SU-DHL-6 (cell line): ENCODE results near the gene LRCH1.

Source experiments
- H2AFZ ChIP-seq: fragments of 200-600 bp; sonication (generic); 2 replicates; pipeline ENCODE4 v1.6.1; 2014; ENCODE audit warnings: low read depth, mild to moderate bottlenecking, moderate library complexity, mixed read lengths, antibody characterized with exemption, low read length; ENCODE audit not compliant: severe bottlenecking
- H3F3A ChIP-seq: fragments of 200-600 bp; shearing (Covaris generic); 2 replicates; pipeline ENCODE4 v1.6.0; 2016; ENCODE audit warnings: antibody characterized with exemption, mild to moderate bottlenecking; ENCODE audit not compliant: insufficient read depth
- H3K27ac ChIP-seq: fragments of 200-600 bp; sonication (generic); 2 replicates; pipeline ENCODE4 v1.5.1; 2016; ENCODE audit warnings: low read depth, mild to moderate bottlenecking, low read length, moderate library complexity, mixed read lengths
- H3K27me3 ChIP-seq: fragments of 200-600 bp; sonication (generic), shearing (Covaris generic); 2 replicates; pipeline ENCODE4 v1.6.0; 2014; ENCODE audit warnings: mild to moderate bottlenecking, low read length
- H3K36me3 ChIP-seq: fragments of 200-600 bp; sonication (generic); 2 replicates; pipeline ENCODE4 v1.6.1; 2014; ENCODE audit warnings: mild to moderate bottlenecking, low read length, mixed read lengths
- H3K4me2 ChIP-seq: fragments of 300-600, 200-600 bp; shearing (Covaris generic), sonication (generic); 2 replicates; pipeline ENCODE4 v1.6.0; 2014; ENCODE audit warnings: low read length, low read depth, mild to moderate bottlenecking; ENCODE audit not compliant: poor library complexity, severe bottlenecking
- H3K4me3 ChIP-seq: fragments of 200-600 bp; sonication (generic); 2 replicates; pipeline ENCODE4 v1.5.1; 2014; ENCODE audit warnings: antibody characterized with exemption, low read length, mild to moderate bottlenecking, mixed read lengths; ENCODE audit not compliant: insufficient read depth, poor library complexity, severe bottlenecking
- H3K79me2 ChIP-seq: fragments of 200-600 bp; sonication (generic); 2 replicates; pipeline ENCODE4 v1.6.1; 2014; ENCODE audit warnings: mild to moderate bottlenecking, low read length, moderate library complexity; ENCODE audit not compliant: insufficient read depth
- H3K9ac ChIP-seq: fragments of 200-600 bp; sonication (generic); 2 replicates; pipeline ENCODE4 v1.7.0; 2014; ENCODE audit warnings: mild to moderate bottlenecking, low read length
- H3K9me2 ChIP-seq: fragments of 200-600 bp; sonication (generic); replicated peaks from 2 replicates; pipeline ENCODE4 v1.6.1; 2014; ENCODE audit warnings: low read length; ENCODE audit not compliant: insufficient read depth
- H3K9me3 ChIP-seq: fragments of 200-600 bp; sonication (generic); 2 replicates; pipeline ENCODE4 v1.6.1; 2014; ENCODE audit warnings: low read length, mixed read lengths; ENCODE audit not compliant: insufficient read depth
- H4K20me1 ChIP-seq: fragments of 200-600 bp; sonication (generic); 2 replicates; pipeline ENCODE4 v1.6.1; 2014; ENCODE audit warnings: low read depth, mild to moderate bottlenecking, antibody characterized with exemption, low read length, moderate library complexity, mixed read lengths
- EZH2phosphoT487 ChIP-seq: fragments of 200-600 bp; sonication (generic), shearing (Covaris generic); conservative IDR thresholded peaks from 2 replicates; pipeline ENCODE4 v1.6.1; 2018; ENCODE audit warnings: mild to moderate bottlenecking, antibody characterized with exemption, low read length, moderate library complexity, mixed read lengths
- TF ChIP-seq, protein P1 (sequence below): fragments of 200-600 bp; sonication (generic); IDR thresholded peaks from one replicate; pipeline ENCODE4 v1.5.1; 2017; ENCODE audit warnings: antibody characterized with exemption, mild to moderate bottlenecking, low read length, moderate library complexity; ENCODE audit not compliant: insufficient read depth, poor library complexity, severe bottlenecking

Gene LRCH1

DNA sequence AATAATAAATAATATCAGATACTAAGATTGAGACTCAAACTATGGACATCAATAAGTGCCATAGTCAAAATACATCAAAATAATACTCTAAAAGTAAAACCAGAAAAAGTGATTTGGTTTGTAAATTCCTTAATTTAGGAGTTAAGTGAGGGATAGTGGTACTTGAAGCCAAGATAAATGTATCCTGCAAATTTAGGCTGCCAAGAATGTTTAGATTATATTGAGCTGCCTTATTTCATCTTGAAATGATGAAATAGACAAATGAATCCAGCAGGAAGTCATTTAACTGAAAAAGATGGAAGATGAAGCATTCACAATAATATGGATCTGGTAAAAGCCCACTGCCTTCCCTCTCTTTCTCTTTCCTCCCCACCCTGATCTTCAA, 112.3 kb downstream of the LRCH1 start:
- Histone ChIP-seq H3K4me2 (no peak overlapping the region), H3K36me3 (no peaks in the 10 kb centered on the region)

DNA sequence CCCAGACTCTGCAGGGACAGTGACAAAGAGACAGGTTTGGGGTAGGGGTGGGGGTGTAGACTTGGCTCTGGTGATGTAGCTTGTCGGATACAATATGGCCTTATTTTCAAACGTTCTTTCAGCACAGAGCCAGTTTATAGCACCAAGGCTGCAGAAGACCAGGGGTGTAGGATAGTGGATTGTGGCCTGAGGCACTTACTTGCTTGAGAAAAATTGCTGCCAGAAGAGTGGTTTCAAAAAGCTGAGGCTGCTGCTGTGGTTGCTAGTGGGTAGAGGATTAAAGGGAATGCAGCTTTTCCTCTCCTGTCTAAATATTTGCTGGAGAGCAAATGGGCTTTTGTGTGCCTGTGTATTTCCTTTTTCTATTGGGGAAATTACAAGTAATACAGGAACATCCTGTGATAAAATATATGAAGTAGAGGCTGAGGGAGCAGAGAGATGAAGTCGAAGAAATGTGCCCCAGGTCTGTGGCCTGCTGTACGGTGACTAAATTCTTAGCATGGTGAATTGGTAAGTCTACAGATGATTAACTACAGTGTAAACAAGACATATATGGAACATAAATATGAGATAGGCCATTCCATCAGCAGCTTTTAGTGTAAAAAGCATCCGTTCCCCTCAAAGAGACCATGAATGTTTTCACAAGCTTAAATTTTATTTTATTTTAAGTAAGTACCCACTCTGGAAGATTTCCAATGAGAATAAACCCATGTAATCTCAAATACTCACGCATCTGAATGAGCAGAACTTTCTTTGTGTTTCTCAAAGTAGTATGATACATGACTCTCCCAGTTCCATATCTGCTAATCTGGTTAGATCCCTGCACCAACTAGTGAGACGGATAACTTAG, 112.9 kb downstream of the LRCH1 start:
- no peak for TF ChIP-seq EZH2phosphoT487
- H3K4me2 ChIP-seq: peak overlapping the region; percentile 66
- peak overlapping the region; percentile 5; the same call in 1 of the 2 replicates for H3K27ac ChIP-seq

More for the DNA sequence above, 112.3 kb downstream of the LRCH1 start:
- H3K27me3 ChIP-seq: no peaks in the 10 kb centered on the region
- no peak overlapping the region for H3K9ac ChIP-seq
- H3K4me3 ChIP-seq: no peak overlapping the region
- H2AFZ ChIP-seq: no peak overlapping the region
- TF ChIP-seq EZH2phosphoT487: no peak
- TF ChIP-seq, protein P1, sequence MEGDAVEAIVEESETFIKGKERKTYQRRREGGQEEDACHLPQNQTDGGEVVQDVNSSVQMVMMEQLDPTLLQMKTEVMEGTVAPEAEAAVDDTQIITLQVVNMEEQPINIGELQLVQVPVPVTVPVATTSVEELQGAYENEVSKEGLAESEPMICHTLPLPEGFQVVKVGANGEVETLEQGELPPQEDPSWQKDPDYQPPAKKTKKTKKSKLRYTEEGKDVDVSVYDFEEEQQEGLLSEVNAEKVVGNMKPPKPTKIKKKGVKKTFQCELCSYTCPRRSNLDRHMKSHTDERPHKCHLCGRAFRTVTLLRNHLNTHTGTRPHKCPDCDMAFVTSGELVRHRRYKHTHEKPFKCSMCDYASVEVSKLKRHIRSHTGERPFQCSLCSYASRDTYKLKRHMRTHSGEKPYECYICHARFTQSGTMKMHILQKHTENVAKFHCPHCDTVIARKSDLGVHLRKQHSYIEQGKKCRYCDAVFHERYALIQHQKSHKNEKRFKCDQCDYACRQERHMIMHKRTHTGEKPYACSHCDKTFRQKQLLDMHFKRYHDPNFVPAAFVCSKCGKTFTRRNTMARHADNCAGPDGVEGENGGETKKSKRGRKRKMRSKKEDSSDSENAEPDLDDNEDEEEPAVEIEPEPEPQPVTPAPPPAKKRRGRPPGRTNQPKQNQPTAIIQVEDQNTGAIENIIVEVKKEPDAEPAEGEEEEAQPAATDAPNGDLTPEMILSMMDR: no peak
- no peaks in the 10 kb centered on the region for H3K9me2 ChIP-seq
- H3F3A ChIP-seq: no peaks in the 10 kb centered on the region
- no peaks in the 10 kb centered on the region; the same call in 1 of the 2 replicates for H4K20me1 ChIP-seq
- H3K27ac ChIP-seq: peak overlapping the region; percentile 5; the same call in 1 of the 2 replicates
- peaks cover 35% of the 10 kb centered on the region for H3K79me2 ChIP-seq
- H3K9me3 ChIP-seq: no peaks in the 10 kb centered on the region

DNA sequence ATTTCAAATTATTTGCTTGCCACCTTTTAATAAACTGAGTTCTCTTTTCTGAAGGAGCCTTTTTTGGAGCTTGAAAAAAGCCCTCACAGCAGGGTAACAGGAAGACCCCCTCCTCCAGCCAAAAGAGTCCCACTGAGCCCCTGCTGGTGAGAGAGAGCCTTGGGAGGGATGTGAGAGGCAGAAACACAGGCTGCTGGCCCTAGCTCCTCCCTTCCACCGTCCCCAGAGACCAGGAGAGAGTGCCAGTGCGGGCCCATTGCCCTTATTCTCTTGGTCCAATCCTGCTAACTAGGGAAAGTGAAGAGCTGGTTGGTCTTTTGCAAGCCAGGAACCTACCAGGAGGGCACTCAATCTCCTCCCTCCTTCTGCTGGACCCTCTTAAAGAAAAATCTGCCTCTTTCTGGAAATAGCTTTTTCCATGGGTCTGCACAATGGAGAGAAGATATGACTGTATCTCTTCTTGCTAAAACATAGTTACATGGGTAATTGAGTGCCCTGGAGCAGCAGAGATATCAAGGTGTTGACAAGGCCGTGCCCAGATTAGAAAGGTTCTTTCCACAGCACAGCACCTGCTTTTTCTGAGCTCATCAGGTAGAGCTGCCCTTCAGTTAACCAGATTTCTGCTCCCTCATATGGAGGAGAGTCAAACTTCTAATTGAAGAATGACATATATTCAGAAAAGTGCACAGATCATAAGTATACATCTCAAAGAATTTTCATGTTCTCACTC, 113.9 kb downstream of the LRCH1 start:
- peak overlapping the region; percentile 36 for H3K27ac ChIP-seq
- no peaks in the 10 kb centered on the region for H3K9me3 ChIP-seq
- H3K36me3 ChIP-seq: no peaks in the 10 kb centered on the region
- peak overlapping the region; percentile 66 for H3K4me2 ChIP-seq
- H3K9ac ChIP-seq: 0 out of 2 replicates have a peak overlapping the region, but pooled peaks have one; percentile 15
- H3K27me3 ChIP-seq: no peaks in the 10 kb centered on the region
- no peaks in the 10 kb centered on the region for H3F3A ChIP-seq
- H3K4me3 ChIP-seq: no peak overlapping the region
- H2AFZ ChIP-seq: no peak overlapping the region
- no peak for TF ChIP-seq EZH2phosphoT487
- TF ChIP-seq, protein P1: no peak
- H4K20me1 ChIP-seq: no peaks in the 10 kb centered on the region; the same call in 1 of the 2 replicates
- H3K79me2 ChIP-seq: peaks cover 24% of the 10 kb centered on the region; the same call in 1 of the 2 replicates
- no peaks in the 10 kb centered on the region for H3K9me2 ChIP-seq

More for the DNA sequence above, 112.9 kb downstream of the LRCH1 start:
- no peaks in the 10 kb centered on the region for H3K36me3 ChIP-seq
- H3K4me3 ChIP-seq: no peak overlapping the region
- peaks cover 31% of the 10 kb centered on the region for H3K79me2 ChIP-seq
- H3F3A ChIP-seq: no peaks in the 10 kb centered on the region
- no peak overlapping the region for H2AFZ ChIP-seq
- no peaks in the 10 kb centered on the region for H3K27me3 ChIP-seq
- H4K20me1 ChIP-seq: no peaks in the 10 kb centered on the region; the same call in 1 of the 2 replicates
- no peak overlapping the region for H3K9ac ChIP-seq
- no peaks in the 10 kb centered on the region for H3K9me2 ChIP-seq
- no peaks in the 10 kb centered on the region for H3K9me3 ChIP-seq
